Nephron (organoid): ENCODE data around the gene SREK1.

Experiments
- H3K27ac Mint-ChIP-seq, 3 experiments: 2 replicates each; pipeline ENCODE4 v1.8.0; 2020; ENCODE audit warnings: mixed read lengths in 3 of 3, mild to moderate bottlenecking in 2 of 3, moderate library complexity in 1 of 3
- H3K27me3 Mint-ChIP-seq: 2 replicates; pipeline ENCODE4 v1.8.0; 2021; ENCODE audit warnings: low read depth, mild to moderate bottlenecking, moderate library complexity, mixed read lengths
- H3K36me3 Mint-ChIP-seq: 2 replicates; pipeline ENCODE4 v1.8.0; 2020; ENCODE audit warnings: low read depth, mixed read lengths
- H3K4me1 Mint-ChIP-seq: 2 replicates; pipeline ENCODE4 v1.8.0; 2020; ENCODE audit warnings: mixed read lengths
- H3K4me3 Mint-ChIP-seq, 3 experiments: 2 replicates each; pipeline ENCODE4 v1.8.0; 2020; ENCODE audit warnings: mild to moderate bottlenecking in 3 of 3, mixed read lengths in 3 of 3, moderate library complexity in 2 of 3
- H3K9me3 Mint-ChIP-seq: 2 replicates; pipeline ENCODE4 v1.8.0; 2020; ENCODE audit warnings: mixed read lengths
- TF ChIP-seq, protein P1 (sequence below), 3 experiments: fragments of 200-600 bp; sonication (generic); IDR thresholded peaks; one replicate each; pipeline ENCODE4 v1.5.0; 2021; ENCODE audit warnings: antibody characterized with exemption in 3 of 3; ENCODE audit not compliant: unreplicated experiment in 3 of 3

Gene SREK1

GRCh38 chr5:66144074-66144833 lies at the start of gene SREK1:
Gene SREK1 (plus strand): TSS chr5:66144300. CDS start chr5:66144377, 77 bp downstream.
- H3K4me1 Mint-ChIP-seq, result peaks cover 25% of the 10 kb centered on the region
- H3K9me3 Mint-ChIP-seq, result no peaks in the 10 kb centered on the region
- peak within 1 kb of the TSS; percentile 100 for H3K27ac Mint-ChIP-seq
- peak within 1 kb of the TSS; percentile 94 to 98 (median 95) for H3K4me3 Mint-ChIP-seq
- TF ChIP-seq, protein P1, sequence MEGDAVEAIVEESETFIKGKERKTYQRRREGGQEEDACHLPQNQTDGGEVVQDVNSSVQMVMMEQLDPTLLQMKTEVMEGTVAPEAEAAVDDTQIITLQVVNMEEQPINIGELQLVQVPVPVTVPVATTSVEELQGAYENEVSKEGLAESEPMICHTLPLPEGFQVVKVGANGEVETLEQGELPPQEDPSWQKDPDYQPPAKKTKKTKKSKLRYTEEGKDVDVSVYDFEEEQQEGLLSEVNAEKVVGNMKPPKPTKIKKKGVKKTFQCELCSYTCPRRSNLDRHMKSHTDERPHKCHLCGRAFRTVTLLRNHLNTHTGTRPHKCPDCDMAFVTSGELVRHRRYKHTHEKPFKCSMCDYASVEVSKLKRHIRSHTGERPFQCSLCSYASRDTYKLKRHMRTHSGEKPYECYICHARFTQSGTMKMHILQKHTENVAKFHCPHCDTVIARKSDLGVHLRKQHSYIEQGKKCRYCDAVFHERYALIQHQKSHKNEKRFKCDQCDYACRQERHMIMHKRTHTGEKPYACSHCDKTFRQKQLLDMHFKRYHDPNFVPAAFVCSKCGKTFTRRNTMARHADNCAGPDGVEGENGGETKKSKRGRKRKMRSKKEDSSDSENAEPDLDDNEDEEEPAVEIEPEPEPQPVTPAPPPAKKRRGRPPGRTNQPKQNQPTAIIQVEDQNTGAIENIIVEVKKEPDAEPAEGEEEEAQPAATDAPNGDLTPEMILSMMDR (IDR thresholded peaks at IDR 0.05; ENCODE audit: unreplicated experiment in 3 of 3), result no peak
- H3K36me3 Mint-ChIP-seq, result peaks cover 10% of the 10 kb centered on the region
- no peaks in the 10 kb centered on the region for H3K27me3 Mint-ChIP-seq

DNA sequence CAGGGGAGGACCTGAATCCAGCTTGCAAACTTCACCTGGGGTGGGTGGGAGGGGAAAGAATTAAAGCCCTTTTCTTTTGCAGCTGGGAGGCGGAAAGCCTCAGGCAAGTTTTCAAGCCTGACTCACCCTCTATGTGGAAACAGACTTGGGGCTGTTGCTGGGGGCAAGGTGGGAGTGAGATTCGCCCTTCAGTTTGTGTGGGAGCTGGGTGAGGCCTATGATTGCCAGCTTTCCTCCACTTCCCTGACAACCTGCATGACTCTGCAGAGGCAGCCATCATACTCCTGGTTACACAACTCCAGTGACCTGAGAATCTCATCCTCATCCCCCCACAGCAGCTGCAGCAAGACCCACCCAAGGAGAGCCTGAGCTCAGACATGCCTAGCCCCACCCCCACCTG lies 43.2 kb upstream of the SREK1 start:
- no peaks in the 10 kb centered on the region for H3K4me1 Mint-ChIP-seq
- TF ChIP-seq, protein P1 (IDR thresholded peaks at IDR 0.05; ENCODE audit: unreplicated experiment in 3 of 3), result no peak

DNA sequence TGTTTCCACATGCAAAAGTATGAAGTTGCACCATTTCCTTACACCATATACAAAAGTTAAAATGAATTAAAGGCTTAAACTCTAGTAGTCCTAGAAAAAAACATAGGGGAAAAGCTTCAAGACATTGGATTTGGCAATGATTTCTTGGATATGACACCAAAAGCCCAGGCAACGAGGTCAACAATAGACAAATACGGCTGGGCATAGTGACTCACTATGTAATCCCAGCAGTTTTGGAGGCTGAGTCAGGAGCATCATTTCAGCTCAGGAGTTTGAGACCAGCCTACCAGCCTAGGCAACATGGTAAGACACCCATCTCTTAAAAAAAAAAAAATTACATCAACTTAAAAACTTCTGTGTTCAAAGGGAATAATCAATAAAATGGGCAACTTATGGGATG lies 30.9 kb upstream of the SREK1 start:
- Mint-ChIP-seq H3K4me1 (no peaks in the 10 kb centered on the region), H3K36me3 (peaks cover 15% of the 10 kb centered on the region), H3K9me3 (peaks cover 53% of the 10 kb centered on the region), H3K4me3 (no peak overlapping the region), H3K27me3 (peaks cover 4% of the 10 kb centered on the region), H3K27ac (no peak overlapping the region)
- TF ChIP-seq, protein P1 (IDR thresholded peaks at IDR 0.05; ENCODE audit: unreplicated experiment in 3 of 3), result no peak

More for the DNA sequence above, 43.2 kb upstream of the SREK1 start:
- Mint-ChIP-seq H3K27ac (no peak overlapping the region), H3K4me3 (no peak overlapping the region), H3K27me3 (no peaks in the 10 kb centered on the region), H3K36me3 (peaks cover 67% of the 10 kb centered on the region), H3K9me3 (peaks cover 76% of the 10 kb centered on the region)

- TF ChIP-seq, protein P1 (IDR thresholded peaks at IDR 0.05; ENCODE audit: unreplicated experiment in 3 of 3), result no peak
- H3K27me3 Mint-ChIP-seq, result peaks cover 4% of the 10 kb centered on the region
- H3K4me3 Mint-ChIP-seq, result no peak overlapping the region
- no peaks in the 10 kb centered on the region for H3K36me3 Mint-ChIP-seq
- no peaks in the 10 kb centered on the region for H3K4me1 Mint-ChIP-seq
- H3K27ac Mint-ChIP-seq, result no peak overlapping the region
- H3K9me3 Mint-ChIP-seq, result peaks cover 14% of the 10 kb centered on the region
These were observed 25.8 kb upstream of the SREK1 start for GRCh38 chr5:66118304-66118703.

- Mint-ChIP-seq H3K27ac (no peak overlapping the region), H3K4me1 (no peaks in the 10 kb centered on the region), H3K4me3 (no peak overlapping the region), H3K9me3 (no peaks in the 10 kb centered on the region), H3K36me3 (no peaks in the 10 kb centered on the region), H3K27me3 (no peaks in the 10 kb centered on the region)
- TF ChIP-seq, protein P1 (IDR thresholded peaks at IDR 0.05; ENCODE audit: unreplicated experiment in 3 of 3), result no peak
These were observed 21.6 kb upstream of the SREK1 start for GRCh38 chr5:66122379-66123034.
